DMS153 treated with DMSO at 0.1 percent for 48 hours (cell line): ENCODE data around the gene ZFP64.
A peak's percentile ranks its signal among the peaks of the same experiment; 100 is the strongest.
"Not testable (repeated sequence)": the region's sequence is repeated elsewhere in the genome, so short reads cannot be mapped to it uniquely, and the experiment has no call there.

ENCODE experiments used
- DNase-seq: peaks from one replicate; lab custom pipeline; 2025; ENCODE audit not compliant: unreplicated experiment; lab: John Stamatoyannopoulos, UW

ZFP64 gene

GRCh38 chr20:52191132-52191915 lies at the start of gene ZFP64:
ZFP64 (minus strand) TSS chr20:52191779; CDS start chr20:52191636, 143 bp downstream.
- DNase-seq = peak; percentile 46

GRCh38 chr20:52240802-52241201 lies 49.2 kb upstream of the ZFP64 start:
- DNase-seq = no peak

GRCh38 chr20:52239102-52239501 lies 47.5 kb upstream of the ZFP64 start:
- no peak for DNase-seq

DNA sequence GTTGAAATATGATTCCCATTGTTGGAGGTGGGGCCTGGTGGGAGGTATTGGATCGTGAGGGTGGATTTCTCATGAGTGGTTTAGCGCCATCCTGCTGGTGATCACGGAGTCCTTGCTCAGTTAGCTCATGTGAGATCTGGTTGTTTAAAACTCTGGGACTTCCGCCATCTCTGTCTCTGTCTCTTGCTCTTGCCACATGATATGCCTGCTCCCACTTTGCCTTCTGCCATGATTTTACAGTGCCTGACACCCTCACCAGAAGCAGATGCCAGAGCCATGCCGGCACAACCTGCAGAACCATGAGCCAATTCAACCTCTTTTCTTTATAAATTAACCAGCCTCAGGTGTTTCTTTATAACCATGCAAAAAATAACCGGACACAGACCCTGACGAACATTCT lies 44.7 kb upstream of the ZFP64 start:
- no peak for DNase-seq

GRCh38 chr20:52235129-52235528 lies 43.5 kb upstream of the ZFP64 start:
- no peak for DNase-seq

GRCh38 chr20:52234302-52235045 lies 42.9 kb upstream of the ZFP64 start:
- DNase-seq = no peak

DNA sequence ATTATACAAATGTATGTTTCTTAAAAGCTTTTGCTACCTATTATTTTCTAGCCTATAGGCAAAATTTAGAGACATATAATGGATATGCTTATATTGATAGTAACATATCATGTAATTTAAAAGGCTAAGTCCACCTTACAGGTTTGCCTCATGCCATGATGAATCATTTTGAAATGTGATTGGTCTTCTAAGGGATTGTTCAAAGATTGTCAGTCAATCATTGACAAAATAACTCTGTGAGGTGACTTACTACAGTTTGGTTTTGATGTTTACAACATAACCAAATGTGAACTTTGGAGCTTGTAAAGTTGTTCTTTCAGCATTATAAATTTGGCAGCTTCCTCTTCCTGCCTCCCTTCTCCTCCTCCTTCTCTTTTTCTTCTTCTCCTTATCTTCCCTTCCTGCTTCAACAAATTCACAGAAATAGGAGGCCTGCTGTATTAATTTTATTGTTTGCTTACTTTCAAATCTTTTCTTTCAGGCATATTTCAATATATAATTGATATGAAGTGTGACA lies 39.7 kb upstream of the ZFP64 start:
- DNase-seq = no peak

GRCh38 chr20:52230409-52230808 lies 38.8 kb upstream of the ZFP64 start:
- peak; percentile 80 for DNase-seq

DNA sequence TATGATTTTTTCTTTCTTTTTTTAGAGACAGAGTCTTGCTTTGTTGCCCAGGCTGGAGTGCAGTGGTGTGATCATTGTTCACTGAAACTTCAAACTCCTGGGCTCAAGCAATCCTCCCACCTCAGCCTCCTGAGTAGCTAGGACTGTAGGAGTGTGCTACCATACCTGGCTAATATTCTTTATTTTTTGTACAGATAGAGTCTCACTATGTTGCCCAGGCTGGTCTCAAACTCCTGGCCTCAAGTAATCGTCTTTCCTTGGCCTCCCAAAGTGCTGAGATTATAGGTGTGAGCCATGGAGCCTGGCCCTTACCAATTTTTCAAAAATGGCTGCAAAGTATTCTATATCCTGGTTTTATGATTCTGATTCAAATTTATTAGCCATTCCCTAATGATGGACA lies 37.8 kb upstream of the ZFP64 start:
- DNase-seq = not testable (repeated sequence)

DNA sequence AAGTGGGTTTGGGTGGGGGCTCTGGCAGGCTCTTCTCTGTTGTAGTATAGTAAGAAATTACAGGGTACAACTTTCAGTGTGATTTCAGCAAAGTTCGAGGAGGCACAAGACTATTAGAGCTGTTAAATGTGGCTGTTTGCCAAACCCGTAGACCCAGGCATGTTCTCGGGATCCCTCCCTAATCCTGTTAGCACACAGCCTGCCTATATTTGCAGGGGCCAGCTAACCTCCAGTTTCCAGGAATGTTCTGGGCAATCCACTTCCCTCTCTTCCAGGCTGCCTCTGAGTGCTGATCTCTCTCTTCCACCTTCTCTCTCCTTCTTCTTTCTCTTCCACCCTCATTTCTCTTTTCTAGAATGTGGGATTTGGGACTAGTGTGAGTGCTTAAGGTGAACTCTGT lies 34.8 kb upstream of the ZFP64 start:
- no peak for DNase-seq

DNA sequence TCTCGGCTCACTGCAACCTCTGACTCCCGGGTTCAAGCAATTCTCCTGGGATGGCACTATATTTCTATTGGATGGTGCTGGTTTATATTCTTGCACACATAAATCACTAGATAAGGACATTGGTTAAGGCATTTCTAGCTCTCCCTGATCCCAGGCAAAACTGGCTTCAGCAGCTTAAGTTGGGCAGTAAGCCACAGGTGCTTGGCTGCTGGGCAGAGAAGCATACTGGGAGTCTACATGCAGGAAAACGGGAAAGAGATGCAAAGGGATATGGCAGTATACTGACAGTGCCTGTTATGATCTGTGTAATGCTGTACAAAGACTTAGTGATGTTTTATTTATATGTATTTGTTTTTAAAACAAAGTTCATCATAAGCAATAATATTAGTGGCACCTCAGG lies 33.3 kb upstream of the ZFP64 start:
- no peak for DNase-seq

- DNase-seq = not testable (repeated sequence)
Observed at GRCh38 chr20:52221362-52221761, 29.8 kb upstream of the ZFP64 start.

DNA sequence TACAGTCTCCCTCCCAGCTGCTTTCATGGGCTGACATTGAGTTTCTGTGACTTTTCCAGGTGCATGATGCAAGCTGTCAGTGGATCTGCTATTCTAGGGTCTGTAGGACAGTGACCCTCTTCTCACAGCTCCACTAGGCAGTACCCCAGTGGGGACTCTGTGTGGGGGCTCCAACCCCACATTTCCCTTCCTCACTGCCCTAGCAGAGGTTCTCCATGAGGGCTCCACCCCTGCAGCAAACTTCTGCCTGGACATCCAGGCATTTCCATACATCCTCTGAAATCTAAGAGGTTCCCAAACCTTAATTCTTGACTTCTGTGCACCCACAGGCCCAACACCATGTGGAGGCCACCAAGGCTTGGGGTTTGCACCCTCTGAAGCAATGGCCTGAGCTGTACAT lies 29.3 kb upstream of the ZFP64 start:
- not testable (repeated sequence) for DNase-seq

- no peak for DNase-seq
Observed at GRCh38 chr20:52219441-52219840, 27.9 kb upstream of the ZFP64 start.

- no peak for DNase-seq
Observed at GRCh38 chr20:52217689-52218395, 26.3 kb upstream of the ZFP64 start.

DNA sequence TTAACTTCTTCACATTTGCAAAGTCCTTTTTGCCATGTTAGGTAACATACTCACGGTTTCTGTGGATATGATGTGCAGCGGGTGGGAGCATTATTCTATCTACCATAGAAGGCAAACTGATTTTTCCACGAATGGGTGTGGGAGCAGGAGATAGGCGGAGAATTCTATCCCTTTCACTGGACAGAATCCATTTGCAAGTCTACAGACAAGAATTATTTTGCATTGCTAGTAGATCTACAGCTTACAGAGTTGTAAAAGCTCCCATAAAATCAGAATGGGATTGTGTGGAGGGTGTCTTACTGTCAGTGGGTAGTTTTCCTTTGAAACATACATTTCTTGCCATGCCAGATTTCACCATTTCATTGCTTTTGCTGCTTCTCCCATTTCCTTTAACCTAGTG lies 22.4 kb upstream of the ZFP64 start:
- DNase-seq = no peak

DNA sequence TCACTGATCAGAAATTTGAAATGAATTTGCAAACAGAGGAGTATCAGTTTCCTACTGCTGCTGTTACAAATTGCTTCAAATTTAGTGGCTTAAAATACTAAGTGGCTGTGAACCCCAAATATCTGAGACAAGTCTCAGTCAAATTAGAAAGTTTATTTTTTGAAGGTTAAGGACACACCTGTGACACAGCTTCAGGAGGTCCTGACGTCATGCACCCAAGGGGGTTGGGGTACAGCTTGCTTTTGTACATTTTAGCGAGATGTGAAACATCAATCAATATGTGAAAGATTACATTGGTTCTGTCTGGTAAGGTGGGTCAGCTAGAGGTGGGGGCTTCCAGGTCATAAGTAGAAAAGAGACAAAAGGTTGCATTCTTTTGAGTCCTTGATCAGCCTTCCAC lies 21.4 kb upstream of the ZFP64 start:
- DNase-seq = no peak

GRCh38 chr20:52210037-52210990 lies 18.7 kb upstream of the ZFP64 start:
- no peak for DNase-seq

GRCh38 chr20:52209154-52209571 lies 17.6 kb upstream of the ZFP64 start:
- no peak for DNase-seq

GRCh38 chr20:52207020-52207810 lies 15.6 kb upstream of the ZFP64 start:
- DNase-seq = no peak
